KOPT-K1 (cell line): ENCODE results near the gene PRIMA1.

ENCODE experiments used
- H3K27ac ChIP-seq: fragments of 200-600 bp; sonication (generic); 2 replicates; pipeline ENCODE4 v1.5.1; 2016; ENCODE audit warnings: antibody characterized with exemption, mild to moderate bottlenecking, low read depth, low read length; ENCODE audit not compliant: poor library complexity, severe bottlenecking
- H3K36me3 ChIP-seq: fragments of 200-600 bp; sonication (generic); 2 replicates; pipeline ENCODE4 v1.5.1; 2017; ENCODE audit warnings: antibody characterized with exemption, mild to moderate bottlenecking, low read length, moderate library complexity; ENCODE audit not compliant: insufficient read depth
- H3K9me3 ChIP-seq: fragments of 200-600 bp; sonication (generic); 2 replicates; pipeline ENCODE4 v1.5.1; 2017; ENCODE audit warnings: antibody characterized with exemption, low read length, mild to moderate bottlenecking; ENCODE audit not compliant: insufficient read depth, poor library complexity, severe bottlenecking

Gene PRIMA1

GRCh38 chr14:93804654-93805053 is 16.4 kb upstream of the PRIMA1 start:
- Histone ChIP-seq H3K27ac (no peak overlapping the region), H3K36me3 (no peaks in the 10 kb centered on the region), H3K9me3 (no peaks in the 10 kb centered on the region)

DNA sequence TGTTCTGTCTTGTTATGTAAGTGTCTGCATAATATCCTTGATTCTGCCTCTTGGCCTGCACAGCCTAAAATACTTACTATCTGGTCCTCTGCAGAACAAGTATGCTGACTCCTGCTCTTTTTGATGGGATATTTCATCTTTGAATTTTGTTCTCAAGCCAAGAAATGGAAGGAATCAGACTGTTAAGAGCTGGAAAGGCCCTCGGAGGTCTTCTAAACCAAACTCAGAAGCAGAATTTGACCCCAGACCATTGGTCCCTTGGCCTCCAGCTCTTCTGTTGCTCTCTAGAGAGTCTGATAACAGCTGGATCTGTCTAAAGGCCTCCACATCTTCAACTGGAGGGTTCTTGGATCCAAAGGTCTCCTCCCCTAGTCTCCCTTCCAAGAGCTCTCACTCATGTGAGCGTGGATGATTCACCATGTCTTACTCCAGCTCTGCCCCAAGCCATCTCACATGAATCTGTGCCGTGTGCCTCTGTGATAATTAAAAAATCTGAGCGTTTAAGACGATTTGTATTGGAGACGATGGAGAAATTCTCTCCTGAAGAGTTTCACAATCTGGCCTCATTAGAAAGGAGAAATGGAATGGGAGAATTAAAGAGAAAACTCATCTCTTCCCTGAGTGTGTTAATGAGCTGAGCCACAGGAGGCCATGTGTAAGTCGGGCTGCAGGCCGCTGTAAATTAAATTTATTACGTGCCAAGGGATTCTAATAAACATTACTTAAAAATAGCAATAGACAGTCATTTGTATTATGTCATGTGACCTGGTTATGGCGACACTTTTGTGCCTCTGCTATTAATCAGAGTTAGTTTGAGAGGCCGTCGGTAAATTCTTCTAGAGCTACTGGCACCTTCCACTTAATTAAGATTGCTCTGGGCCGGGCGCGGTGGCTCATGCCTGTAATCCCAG is 15.4 kb upstream of the PRIMA1 start:
- Histone ChIP-seq H3K27ac (no peak overlapping the region), H3K9me3 (no peaks in the 10 kb centered on the region), H3K36me3 (no peaks in the 10 kb centered on the region)

DNA sequence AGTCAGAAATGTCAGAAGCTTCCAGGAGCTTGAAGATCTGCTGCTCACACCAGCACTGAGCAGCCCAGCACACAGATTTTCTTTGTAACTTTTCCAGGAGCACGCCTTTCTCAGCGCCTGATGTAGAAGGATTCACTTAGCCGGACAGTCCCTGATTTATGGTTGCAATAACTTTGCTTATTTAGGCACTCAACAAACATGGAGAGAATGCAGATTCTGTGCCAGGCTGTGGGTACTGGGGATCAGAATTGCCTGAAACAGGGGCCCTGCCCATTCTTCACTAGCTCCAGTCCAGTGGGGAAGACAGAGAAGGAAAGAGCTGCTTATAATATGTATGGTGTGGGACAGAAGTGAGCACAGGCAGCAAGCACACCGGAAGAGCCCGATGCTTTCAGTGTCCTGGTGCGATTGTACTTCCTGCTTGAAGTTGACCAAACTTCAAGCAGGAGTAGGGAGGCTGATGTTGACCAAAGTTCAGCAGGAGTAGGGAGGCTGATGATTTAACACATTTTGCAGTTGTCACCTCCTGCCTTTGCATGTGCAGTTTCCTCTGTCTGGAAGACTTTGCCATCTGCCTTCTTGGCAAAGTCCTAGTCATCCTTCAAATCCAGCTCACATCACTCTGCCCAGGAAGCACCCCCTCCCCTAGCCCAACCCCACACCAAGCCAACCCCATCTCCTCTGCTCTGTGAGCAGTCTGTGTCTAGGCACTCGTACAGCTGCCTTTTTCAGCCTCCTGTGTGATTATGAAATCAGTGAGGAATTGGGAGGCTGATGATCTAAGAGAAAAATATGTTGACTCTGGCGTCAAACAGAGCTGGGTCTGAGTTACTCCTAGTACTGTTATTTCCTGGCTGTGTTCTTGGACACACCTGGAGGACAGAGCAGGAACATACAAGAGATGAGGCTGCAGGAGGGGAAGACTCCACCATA is 12.0 kb upstream of the PRIMA1 start:
- no peak overlapping the region for H3K27ac ChIP-seq
- H3K9me3 ChIP-seq, result no peaks in the 10 kb centered on the region
- no peaks in the 10 kb centered on the region for H3K36me3 ChIP-seq

GRCh38 chr14:93799617-93799988 is 11.3 kb upstream of the PRIMA1 start:
- Histone ChIP-seq H3K27ac (no peak overlapping the region), H3K9me3 (no peaks in the 10 kb centered on the region), H3K36me3 (no peaks in the 10 kb centered on the region)

DNA sequence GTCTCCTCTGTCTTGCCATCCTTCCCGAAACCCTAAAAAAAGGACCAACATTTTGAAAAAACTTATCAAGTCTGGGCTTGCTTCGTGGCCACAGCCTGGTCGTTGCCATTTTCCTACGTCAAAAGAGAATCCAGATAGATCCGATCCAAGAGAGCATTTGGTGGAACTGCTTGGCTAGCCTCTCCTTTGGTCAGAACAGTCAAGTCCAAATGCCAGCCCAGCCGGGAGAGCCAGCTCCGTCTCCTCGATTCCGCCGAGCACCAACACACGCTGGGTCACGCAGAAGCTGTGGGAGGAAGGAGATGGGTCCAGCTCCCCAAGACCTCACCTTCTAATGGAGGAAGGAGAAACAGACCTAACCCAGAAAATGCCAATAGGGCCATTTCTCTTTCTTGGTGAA is 9.3 kb upstream of the PRIMA1 start:
- H3K9me3 ChIP-seq, result no peaks in the 10 kb centered on the region
- no peak overlapping the region for H3K27ac ChIP-seq
- no peaks in the 10 kb centered on the region for H3K36me3 ChIP-seq

DNA sequence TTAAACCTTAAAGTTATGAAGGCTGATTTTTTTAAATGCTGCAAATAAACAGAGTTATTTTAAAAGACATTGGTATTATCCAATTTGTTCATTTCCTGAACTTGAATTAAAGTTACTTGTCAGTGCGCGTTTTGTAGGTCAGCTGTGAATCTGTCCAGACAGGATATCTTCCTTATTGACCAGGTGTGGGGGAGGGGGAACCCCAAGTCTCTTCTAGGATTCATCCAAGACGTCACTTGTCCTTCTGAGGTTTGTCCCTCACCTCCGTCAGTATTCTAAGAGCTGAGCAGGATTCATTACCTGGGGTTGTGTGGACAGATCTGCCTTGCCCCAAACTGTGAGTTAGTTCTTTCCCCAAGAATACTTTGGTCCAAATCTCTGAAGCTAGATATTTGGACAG is 8.8 kb upstream of the PRIMA1 start:
- H3K9me3 ChIP-seq, result no peaks in the 10 kb centered on the region
- H3K27ac ChIP-seq, result no peak overlapping the region
- H3K36me3 ChIP-seq, result no peaks in the 10 kb centered on the region

- Histone ChIP-seq H3K27ac (no peak overlapping the region), H3K36me3 (no peaks in the 10 kb centered on the region), H3K9me3 (no peaks in the 10 kb centered on the region)
Observed at GRCh38 chr14:93794756-93795155, 6.5 kb upstream of the PRIMA1 start.

DNA sequence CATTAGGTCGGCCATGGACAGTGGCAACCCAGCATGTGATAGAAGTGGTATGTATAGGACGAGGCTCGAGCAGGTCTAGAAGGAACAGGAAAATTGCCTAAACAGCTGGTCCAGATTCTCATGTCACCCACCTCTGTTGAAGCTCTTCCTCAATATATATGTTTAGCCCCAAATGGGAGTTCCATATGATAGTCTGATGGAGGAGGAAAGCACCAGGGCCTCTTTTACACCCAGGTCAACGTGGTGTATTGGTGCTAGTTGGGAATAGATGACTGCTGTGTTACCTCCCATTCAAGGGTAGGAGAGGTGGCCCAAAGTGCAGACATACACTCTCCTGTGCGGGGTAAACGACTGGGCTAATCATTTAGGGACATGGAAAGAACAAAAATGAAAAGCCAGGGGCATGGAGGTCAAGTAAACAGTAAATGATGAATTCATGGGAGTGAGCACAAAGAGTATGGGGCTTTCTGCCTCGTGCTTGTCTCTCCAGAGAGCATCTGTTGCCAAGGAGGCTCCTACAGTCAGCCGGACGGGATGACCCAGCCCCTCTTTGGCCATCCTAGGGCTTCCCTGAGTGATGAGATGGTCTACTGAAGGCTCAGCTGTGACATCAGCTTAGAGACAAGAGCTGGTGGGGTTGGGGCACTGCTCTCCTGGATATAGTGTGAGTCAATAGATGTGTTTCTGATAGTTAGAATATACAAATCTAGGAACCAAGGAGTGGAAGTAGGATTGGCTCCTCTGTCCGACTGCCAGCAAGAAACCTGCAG is 5.5 kb upstream of the PRIMA1 start:
- no peaks in the 10 kb centered on the region for H3K9me3 ChIP-seq
- H3K27ac ChIP-seq, result no peak overlapping the region

DNA sequence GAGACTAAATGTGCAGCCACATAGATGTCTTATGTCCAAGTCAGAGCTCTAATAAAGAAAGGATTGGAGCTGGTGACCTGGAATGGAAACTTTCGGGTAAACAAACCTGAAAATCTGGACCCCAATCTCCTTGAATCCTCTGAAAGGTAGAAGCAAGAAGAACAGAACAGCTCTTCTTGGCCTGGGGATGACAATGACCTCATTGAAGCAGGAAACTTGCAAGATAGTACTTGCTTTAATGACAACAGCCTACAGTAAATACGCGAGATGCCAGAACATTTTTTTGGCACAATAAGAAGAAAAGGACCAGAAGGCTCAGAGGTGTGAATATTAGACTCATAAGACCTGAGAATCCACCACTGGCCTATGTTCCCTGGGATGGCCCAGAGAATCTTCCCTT is 4.1 kb upstream of the PRIMA1 start:
- Histone ChIP-seq H3K27ac (no peak overlapping the region), H3K36me3 (no peaks in the 10 kb centered on the region), H3K9me3 (no peaks in the 10 kb centered on the region)

More for the DNA sequence above, 5.5 kb upstream of the PRIMA1 start:
- no peaks in the 10 kb centered on the region for H3K36me3 ChIP-seq

- Histone ChIP-seq H3K9me3 (no peaks in the 10 kb centered on the region), H3K36me3 (no peaks in the 10 kb centered on the region), H3K27ac (no peak overlapping the region)
Observed at GRCh38 chr14:93790966-93791365, 2.7 kb upstream of the PRIMA1 start.

- H3K36me3 ChIP-seq, result no peaks in the 10 kb centered on the region
- H3K27ac ChIP-seq, result no peak overlapping the region
- H3K9me3 ChIP-seq, result no peaks in the 10 kb centered on the region
Observed at GRCh38 chr14:93789228-93790130, 1.2 kb upstream of the PRIMA1 start.

GRCh38 chr14:93788543-93789227 is 400 bp upstream of the PRIMA1 start:
- no peaks in the 10 kb centered on the region for H3K9me3 ChIP-seq
- H3K36me3 ChIP-seq, result no peaks in the 10 kb centered on the region
- H3K27ac ChIP-seq, result no peak overlapping the region

DNA sequence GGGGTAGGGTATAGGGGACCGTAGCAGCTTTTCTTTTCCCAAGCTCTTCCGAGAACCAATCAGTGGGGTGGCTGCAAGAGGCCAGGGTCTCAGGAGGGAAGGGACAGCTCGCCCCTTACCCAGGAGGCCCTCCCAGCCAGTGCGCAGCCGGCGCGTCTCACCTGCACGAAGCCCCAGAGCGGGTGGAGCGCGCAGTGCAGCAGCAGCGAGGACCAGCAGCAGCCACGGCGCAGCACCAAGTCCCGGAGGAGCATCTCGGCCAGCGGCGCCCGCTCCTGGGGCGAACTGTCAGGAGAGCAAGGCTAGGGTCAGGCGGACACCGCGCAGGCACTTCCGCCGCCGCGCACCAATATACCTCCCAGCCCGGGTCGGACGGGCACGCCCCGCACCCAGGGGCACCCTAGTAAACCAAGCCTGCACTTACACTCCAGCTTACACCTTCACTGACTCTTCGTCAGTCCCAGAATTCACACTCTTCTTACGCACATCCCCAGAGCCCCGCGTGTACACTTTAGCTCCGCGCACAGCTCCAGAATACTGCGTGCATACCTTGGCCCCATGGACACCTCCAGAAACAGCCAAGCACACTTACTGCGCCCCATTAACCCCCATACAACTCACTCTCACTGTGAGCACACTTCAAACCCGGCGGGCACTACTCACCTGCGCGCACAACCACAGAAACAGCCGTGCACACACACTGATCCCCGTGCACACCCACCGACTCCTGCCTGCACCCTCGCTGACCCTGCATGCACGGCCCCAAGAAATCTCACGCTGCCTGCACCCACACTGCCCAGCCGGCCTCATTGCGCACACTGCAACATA is 606 bp downstream of the PRIMA1 start:
- H3K36me3 ChIP-seq, result no peaks in the 10 kb centered on the region
- no peaks in the 10 kb centered on the region for H3K9me3 ChIP-seq
- H3K27ac ChIP-seq, result no peak overlapping the region
